ENCODE data around the gene ECE1. TPM values are rescaled to one million over a fixed set of nuclear protein-coding genes. Genes with fewer than 3 reads are reported as not detected.
"Not testable (repeated sequence)": the region's sequence is repeated elsewhere in the genome, so short reads cannot be mapped to it uniquely, and the experiment has no call there.

Gene ECE1
- total RNA-seq, 1 donor from 2014 or later = 53.5 TPM

DNA sequence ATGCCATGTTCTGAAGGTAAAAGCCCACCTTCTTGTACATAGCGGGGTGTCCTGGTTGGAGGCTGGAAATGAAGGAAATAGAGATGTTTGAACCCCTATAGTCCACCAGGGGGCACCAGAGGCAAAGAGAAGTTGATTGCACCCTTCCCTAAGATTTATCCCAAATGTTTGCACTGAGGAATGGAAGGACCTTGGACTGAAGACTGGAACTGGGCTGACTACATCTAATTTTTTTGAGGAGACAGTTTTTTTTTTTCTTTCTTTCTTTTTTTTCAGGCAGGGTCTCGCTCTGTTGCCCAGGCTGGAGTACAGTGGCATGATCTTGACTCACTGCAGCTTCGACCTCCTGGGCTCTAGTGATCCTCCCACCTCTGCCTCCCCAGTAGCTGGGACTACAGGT is 58.2 kb downstream of the ECE1 start:
- intact Hi-C loops (cut with micrococcal nuclease) = loop anchor here (1.0 kb wide), 1 partner anchor 136 kb away; no protein-coding TSS in a partner anchor

DNA sequence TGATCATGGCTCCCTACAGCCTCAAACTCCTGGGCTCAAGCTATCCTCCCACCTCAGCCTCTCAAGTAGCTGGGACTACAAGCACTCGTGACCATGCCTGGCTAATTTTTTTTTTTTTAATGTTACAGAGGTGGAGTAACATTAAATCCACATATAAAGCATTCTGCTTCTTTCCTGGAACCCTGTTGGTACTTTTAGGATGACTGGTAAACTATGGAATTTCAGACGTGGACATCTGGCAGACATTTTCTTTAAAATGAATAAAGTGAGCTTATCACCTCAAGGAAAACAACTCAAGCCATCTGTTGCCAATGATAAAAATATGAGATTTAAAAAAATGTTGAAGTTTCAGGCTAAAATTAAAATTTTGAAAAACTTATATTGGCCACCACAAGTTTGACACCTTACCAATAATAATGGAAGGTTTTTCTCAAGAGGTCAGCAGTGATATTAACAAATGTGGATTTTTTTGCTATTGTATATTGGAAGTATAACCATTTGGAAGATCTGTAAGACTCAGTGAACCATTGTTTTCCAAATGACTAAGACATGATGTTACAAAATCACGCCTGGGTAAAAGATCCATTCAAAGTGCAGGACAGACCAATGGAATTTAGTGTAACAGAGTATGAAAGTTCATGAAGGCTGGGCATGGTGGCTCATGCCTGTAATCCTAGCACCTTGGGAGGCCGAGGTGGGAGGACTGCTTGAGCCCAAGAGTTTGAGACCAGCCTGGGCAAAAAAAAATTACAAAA is 60.8 kb downstream of the ECE1 start:
- intact Hi-C loops (cut with micrococcal nuclease) = no loop called here

DNA sequence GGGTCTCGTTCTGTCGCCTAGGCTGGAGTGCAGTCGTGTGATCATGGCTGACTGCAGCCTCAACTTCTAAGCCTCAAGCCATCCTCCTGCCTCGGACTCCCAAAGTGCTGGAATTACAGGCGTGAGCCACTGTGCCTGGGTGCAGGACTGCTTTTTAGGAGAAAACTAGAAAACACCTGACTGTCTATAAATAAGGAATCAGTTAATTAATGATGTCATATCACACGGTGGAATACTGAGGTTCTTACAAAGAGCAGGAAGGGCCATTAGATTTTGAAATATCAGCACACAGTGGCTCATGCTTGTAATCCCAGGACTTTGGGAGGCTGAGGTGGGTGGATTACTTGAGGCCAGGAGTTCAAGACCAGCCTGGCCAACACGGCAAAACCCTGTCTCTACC is 62.0 kb downstream of the ECE1 start:
- intact Hi-C loops (cut with micrococcal nuclease) = not testable (repeated sequence)

DNA sequence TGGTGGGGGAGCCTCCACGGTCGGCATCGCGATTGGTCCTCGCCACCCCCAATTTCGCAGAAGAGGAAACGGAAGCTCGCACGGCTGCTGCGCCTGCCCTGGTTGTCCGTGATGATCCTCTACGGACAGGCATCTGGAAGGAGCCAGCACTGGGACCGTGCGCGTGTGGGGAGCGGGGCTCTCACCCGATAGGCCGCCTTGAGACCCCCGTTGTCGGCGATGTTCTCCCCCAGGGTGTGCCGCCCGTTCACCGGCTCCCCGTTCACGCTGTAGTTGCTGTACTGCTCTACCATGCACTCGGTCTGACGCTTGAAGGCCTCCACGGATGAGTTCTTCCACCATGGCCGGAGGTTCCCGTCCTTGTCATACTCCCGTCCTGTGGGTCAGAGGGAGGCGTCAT is 65.2 kb downstream of the ECE1 start:
- intact Hi-C loops (cut with micrococcal nuclease) = no loop called here

DNA sequence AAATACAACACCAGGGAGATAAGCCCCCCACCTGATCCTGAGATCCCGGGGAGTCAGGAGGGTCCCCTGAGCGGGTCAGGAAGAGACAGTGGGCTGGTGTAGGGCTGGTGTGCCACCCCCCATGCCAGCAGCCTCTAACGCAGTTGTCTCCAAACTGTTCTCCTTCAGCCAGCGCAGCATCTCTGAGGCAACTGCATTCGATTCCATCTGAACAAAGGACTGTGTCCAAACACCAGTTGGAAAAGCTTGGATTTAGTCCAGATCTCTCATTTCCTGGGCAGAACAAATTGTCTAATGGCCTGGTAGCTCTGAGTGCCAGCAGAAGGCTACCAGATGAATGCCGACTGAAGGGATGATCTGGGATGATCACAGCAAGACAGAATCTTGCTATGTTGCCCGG is 69.4 kb downstream of the ECE1 start:
- intact Hi-C loops (cut with micrococcal nuclease) = no loop called here

DNA sequence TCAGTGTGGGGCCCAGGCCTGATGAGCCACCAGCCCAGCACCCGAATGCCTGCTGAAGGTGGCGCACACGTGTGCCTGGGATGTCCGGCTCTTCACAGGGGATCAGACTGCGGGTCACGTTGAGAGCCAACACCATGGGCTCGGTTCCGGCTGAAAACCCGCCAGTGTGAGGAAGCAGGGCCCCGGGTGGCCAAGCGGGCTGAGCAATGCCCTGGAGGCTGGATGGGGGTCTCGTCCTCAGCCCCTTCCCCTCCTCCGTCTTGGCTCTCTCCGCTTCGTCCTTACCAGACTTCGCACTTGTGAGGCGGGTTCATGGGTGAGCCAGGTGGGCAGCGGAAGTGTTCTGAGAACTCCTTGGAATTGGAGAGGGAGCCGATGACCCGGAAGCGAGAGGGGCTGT is 70.6 kb downstream of the ECE1 start:
- intact Hi-C loops (cut with micrococcal nuclease) = no loop called here

DNA sequence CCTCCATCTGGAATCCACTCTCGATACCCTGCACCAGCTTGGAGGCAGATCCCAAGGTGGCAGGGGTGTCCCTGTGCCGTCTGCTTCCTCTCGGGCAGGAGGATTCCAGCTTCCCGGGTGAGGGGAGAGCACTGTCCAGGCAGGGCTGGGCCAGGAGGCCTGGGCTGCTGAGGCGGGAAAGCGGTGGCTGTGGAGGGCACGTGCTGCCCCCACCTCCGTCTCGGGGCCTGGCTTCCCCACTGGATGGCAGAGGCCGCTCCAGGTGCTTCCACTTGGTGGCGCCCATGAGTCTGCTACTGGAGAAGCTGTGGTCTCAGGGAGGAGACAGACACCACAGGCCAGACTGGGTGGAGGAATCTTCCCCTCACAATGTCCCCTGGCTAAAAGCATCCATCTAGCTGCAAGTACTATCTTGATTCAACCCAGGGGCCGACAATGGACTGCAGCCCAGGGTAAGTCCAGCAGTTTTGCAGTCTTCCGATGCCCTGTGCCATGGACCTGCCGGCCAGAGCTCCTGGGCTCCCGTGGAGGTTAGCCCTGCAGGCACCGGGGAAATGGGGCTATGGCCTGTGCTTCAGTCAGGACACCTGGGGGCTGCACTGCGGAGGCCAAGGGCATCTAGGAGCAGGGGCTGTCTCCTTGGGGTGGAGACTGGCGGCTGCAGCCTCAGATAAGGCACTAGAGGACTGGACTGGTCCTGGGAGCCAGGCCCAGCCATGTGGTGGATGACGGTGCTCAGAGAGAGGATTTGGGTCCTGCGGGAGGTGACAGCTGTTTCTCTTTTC is 72.3 kb downstream of the ECE1 start:
- intact Hi-C loops (cut with micrococcal nuclease) = no loop called here

DNA sequence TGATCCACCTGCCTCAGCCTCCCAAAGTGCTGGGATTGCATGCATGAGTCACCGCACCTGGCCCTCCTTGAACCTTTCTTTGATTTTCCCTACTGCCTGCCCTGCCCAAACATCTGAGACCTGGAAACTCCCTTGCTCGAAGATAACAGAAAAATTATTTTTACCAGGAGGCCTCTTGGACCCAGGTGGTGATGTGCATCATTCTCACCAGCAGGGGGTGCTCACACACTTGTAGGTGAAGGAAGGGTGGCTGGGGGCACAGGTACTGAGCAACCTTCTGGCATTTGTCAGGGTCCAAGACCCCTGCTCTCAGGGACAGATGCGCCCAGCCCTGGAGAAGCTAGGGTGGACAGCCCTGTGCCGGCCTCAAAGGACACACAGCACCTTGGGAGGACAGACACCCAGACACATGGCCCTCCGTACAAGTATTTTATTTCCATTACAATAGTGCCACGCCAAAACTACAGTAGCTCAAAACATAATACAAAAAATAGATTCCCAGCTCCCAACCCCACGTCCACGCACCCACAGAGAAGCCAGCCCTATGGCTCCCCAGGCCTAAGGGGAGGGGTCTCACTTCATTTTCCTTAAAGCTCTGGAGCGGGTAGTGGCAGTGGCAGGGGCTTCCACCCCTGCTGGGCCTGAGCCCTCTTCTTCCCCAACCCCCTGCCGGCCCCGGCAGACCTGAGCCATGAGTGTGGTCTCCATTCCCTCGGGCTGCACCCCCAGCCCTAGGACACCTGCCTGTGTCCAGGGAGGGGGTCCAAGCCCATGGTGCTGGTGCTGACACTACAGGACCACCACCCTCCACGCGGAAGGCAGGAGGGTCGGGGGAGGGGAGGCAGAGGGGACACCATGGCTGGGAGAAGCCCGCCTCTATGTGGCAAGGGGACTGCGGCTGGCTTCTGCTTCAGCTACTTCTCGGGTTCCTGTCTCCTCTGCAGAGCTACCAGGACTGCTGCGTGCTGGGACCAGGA is 73.1 kb downstream of the ECE1 start:
- intact Hi-C loops (cut with micrococcal nuclease) = no loop called here

DNA sequence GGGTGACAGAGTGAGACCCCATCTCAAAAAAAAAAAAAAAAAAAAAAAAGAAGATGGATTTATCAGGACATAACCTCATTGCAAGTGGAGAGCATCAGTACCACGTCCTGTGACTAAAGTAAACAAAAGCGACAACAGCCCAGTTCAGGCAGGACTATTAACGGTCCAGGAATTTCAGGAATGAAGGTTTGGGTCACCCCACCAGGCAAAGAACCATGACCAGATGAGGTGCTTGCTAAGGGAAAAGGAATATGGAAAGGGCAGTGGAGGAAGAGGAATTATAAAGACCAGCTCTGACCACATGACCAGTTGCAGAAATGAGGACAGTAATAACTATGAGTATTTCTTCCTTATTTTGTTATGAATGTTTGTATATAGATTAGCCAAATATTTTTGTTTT is 78.1 kb downstream of the ECE1 start:
- intact Hi-C loops (cut with micrococcal nuclease) = no loop called here

DNA sequence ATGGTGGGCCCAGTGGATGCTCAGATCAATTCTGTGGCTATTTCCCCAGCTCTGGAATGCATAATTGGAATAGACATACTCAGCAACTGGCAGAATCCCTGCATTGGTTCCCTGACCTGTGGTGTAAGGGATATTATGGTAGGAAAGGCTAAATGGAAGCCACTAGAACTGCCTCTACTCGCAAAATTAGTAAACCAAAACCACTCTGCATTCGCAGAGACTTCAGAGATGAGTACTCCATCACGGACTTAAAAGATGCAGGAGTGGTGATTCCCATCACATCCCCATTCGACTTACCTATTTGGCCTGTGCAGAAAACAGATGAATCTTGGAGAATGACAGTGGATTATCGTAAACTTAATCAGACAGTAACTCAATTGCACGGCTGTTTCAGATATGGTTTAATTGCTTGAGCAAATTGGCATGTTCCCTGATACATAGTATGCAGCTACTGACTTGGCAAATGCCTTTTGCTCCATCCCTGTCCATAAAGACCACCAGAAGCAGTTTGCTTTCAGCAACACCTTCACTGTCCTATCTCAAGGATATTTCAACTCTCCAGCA is 82.0 kb downstream of the ECE1 start:
- intact Hi-C loops (cut with micrococcal nuclease) = not testable (repeated sequence)

DNA sequence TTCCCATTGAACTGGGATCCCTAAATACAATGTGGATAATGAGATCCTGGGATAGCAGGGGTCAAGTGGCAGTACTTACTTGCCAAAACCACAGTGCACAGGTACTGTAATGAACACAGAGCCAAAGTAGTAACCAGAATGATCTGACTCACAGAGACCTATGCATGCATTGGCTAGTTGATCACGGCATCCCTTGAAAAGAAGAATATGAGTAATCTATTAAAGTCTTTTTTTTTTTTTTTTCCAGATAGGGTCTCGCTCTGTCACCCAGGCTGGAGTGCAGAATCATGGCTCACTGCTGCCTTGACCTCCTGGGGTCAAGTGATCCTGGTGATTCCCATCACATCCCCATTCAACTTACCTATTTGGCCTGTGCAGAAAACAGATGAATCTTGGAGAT is 84.1 kb downstream of the ECE1 start:
- intact Hi-C loops (cut with micrococcal nuclease) = no loop called here

DNA sequence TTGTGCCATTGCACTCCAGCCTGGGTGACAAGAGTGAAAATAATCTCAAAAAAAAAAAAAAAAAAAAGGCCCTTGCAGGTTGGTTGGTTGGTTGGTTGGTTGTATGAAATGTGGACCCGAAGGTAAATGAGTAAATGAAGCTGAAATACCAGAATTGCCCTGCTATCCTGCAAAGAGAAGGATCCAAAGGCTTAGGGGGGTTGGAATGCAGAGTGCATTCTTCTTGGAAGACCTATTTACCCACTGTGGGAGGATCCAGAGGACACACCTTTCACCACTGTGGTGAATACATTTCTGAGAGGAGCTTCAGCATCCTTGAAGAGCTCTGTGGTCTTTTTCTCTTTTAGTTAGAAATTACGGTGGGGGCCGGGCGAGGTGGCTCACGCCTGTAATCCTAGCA is 84.8 kb downstream of the ECE1 start:
- intact Hi-C loops (cut with micrococcal nuclease) = no loop called here

DNA sequence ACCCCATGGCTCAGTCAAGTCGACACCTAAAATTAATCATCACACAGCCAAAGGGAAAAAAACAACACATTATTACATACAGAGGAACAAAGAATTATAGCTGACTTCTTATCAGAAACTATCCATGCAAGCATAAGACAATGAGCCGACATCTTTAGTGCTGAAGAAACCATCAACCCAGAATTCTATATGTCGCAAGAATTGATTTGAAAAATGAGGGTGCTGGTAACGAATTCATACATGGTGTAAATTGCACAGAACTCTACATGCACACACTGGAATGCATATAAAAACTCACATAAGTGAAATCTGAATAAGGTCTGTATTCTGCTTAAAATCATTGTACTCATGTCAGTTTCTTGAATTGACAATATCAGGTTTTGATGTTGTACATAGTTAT is 88.6 kb downstream of the ECE1 start:
- intact Hi-C loops (cut with micrococcal nuclease) = no loop called here

DNA sequence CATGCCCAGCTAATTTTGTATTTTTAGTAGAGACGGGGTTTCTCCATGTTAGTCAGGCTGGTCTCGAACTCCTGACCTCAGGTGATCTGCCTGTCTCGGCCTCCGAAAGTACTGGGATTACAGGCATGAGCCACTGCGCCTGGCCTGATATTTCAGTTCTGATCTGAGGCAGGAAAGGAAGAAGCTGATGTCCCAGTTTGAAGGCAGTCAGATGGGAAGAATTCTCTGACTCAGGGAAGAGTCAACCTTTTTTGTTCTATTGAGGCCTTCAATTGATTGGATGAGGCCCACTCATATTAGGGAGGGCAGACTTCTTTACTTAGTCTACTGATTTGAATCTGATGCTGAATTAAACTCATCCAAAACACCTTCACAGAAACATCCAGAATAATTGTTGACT is 89.0 kb downstream of the ECE1 start:
- intact Hi-C loops (cut with micrococcal nuclease) = not testable (repeated sequence)

DNA sequence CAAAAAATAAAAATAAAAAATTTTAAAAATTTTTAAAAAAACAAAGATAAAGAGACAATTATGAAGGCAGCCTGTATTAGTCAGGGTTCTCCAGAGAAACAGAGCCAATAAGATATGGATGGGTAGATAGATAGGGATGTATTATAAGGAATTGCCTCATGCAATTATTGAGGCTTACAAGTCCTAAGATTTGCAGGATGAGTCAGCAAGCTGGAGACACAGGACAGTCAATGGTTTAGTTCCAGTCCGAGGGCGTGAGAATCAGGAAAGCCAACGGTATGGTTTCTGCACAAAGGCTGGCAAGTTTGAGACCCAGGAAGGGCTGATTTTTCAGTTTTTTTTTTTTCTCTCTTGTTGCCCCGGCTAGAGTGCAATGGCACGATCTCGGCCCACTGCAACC is 89.5 kb downstream of the ECE1 start:
- intact Hi-C loops (cut with micrococcal nuclease) = no loop called here

DNA sequence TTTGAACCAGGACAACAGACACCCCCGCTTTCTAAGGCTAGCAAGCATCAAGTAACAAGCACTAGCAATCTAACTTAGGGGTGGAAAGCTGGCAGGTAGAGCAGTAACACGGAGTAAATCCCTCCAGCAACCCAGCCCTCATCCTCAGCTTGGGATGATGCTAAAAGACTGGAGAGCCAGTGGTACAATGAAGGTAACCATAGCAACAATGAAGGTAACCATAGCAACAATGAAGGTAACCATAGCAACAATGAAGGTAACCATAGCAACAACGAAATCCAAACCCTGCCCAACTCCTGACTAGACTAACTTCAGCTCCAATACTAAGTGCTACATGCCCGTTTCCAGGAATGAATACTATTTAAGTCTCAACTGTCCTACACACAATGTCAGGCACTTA is 91.3 kb downstream of the ECE1 start:
- intact Hi-C loops (cut with micrococcal nuclease) = loop anchor here (5.0 kb wide), 2 partner anchors 217 to 412 kb away; partner anchors contain the start of gene HP1BP3

DNA sequence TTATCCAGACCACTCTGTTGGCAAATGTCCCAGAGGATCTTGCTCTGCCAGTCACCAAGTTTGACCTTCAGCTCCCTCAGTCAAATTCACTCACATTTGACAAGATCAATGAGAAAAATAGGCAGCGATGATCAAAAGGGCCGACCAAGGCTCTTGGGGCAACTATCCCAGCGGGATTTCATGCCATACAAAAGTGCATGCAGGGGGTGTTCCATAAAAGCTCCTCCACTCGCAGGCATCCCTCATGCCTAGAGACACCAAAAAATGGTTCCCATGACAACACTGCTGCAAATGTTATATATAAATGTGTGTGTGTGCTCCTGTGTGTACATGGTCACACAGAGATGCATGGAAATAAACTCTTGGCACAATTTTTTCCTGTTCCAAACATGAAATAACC is 97.4 kb downstream of the ECE1 start:
- intact Hi-C loops (cut with micrococcal nuclease) = no loop called here

DNA sequence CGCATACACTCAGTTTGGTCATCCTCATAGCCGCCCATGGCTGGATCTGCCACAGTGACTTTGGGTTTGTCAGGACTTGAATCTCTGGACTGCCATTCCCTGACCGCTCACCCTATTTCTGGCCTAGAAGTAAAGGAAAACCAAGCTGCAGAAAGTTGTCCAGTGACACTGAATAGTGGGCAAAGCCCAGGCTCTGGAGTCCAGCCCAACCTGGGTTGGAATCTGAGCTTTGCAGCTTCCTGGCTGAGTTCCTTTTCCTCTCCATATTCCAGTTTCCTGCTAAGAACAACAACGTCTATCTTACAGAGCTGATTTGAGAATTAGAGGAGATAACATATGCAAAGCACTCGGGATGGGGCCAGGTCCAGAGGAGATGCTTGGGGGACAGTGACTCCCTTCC is 98.0 kb downstream of the ECE1 start:
- intact Hi-C loops (cut with micrococcal nuclease) = no loop called here

DNA sequence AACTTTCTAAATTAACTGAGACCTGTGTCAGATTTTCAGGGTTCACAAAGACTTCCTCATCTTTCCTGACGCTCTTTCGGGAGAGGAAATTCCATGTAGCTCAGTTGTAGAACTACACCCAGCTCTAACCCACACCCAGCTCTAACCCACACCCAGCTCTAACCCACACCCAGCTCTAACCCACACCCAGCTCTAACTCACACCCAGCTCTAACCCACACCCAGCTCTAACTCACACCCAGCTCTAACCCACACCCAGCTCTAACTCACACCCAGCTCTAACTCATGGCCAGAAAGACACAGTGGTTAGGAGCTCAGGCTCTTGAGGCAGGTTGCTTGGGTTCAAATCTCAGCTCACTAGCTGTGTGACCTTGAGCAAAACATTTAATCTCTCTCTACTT is 99.5 kb downstream of the ECE1 start:
- intact Hi-C loops (cut with micrococcal nuclease) = not testable (repeated sequence)

DNA sequence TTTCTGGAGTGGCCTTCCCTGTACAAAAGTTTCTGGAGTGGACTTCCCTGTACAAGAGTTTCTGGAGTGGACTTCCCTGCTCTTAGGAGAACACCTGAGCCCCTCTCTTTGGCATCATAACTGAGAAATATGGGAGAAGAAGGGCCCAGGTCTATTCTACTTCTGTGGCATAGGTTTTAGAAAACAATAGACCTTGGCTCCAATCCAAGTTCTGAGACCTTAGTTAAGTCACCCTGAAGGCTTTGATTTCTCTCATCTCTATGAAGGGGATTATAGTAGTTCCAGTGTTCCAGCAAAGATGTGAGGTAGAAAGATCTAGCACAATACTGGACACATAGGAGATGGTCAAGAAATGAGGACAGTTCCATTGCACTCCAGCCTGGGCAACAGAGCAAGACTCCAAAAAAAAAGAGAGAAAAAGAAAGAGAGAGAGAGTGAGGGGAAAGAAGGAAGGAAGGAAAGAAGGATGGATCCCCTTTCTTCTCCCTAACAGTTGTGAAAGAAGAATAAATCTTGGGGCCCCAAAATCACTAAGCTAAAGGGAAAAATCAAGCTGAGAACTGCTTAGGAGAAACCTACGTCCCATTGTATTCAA is 100.3 kb downstream of the ECE1 start:
- intact Hi-C loops (cut with micrococcal nuclease) = no loop called here

DNA sequence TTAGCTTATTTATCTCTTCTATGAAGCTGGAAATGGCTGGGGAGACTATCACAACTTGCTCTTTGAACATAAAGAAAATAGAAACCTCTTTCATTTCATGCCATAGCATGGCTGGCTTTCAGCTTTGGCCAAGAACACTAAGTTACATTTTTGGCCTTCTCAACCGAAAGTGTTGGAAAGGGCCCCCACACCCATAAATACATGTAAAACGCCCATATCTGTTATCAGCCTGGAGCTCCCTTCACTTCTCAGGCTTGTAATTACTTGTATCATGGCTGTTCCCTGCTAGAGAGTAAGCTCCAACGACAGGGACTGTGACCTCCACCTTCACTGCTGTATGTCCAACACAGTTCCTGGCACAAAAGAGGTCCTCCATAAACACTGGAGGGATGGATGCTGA is 100.8 kb downstream of the ECE1 start:
- intact Hi-C loops (cut with micrococcal nuclease) = no loop called here

Measured in T-helper 2 cell treated with Interferon-gamma antibody and Interleukin-4, amounts not matched to agents 100 ng/mL and 5 ng/mL, for 36 hours (primary cell).